ENCODE results near the gene THAP9.

- TF ChIP-seq CTCF (IDR thresholded peaks at IDR 0.05; ENCODE audit: low read depth, low read length), result no peak
- no peak for TF ChIP-seq EZH2phosphoT487 (IDR thresholded peaks at IDR 0.05; ENCODE audit: low read depth)
Observed at GRCh38 chr4:82951196-82951595, 50.7 kb downstream of the THAP9 start.

Measured in OCI-LY3 (cell line).